Trophoblast cell (in vitro differentiated cells and primary cell): ENCODE data around the gene FABP3.

ENCODE experiments used
- DNase-seq, 2 donors: peaks; one replicate each; pipeline ENCODE4 v3.0.0-alpha.2; 2016
- H2AFZ ChIP-seq: 2 replicates; pipeline ENCODE4 v1.6.1; 2013; ENCODE audit warnings: low read length, moderate library complexity, mild to moderate bottlenecking; ENCODE audit not compliant: insufficient read depth, poor library complexity
- H2AK5ac ChIP-seq: 2 replicates; pipeline ENCODE4 v1.6.1; 2013; ENCODE audit warnings: mild to moderate bottlenecking, low read length
- H2BK120ac ChIP-seq: 2 replicates; pipeline ENCODE4 v1.6.1; 2013; ENCODE audit warnings: low read length, mild to moderate bottlenecking, moderate library complexity; ENCODE audit not compliant: insufficient read depth, poor library complexity
- H2BK12ac ChIP-seq: 2 replicates; pipeline ENCODE4 v1.6.1; 2013; ENCODE audit warnings: mild to moderate bottlenecking, low read length, moderate library complexity
- H2BK5ac ChIP-seq: 2 replicates; pipeline ENCODE4 v1.6.1; 2013; ENCODE audit warnings: low read length, low read depth, moderate library complexity, mild to moderate bottlenecking; ENCODE audit not compliant: poor library complexity
- H3K14ac ChIP-seq: 2 replicates; pipeline ENCODE4 v1.6.1; 2013; ENCODE audit warnings: mild to moderate bottlenecking, low read length
- H3K18ac ChIP-seq: 2 replicates; pipeline ENCODE4 v1.6.1; 2013; ENCODE audit warnings: mild to moderate bottlenecking, low read length
- H3K23ac ChIP-seq: 2 replicates; pipeline ENCODE4 v1.6.1; 2013; ENCODE audit warnings: low read length
- H3K27ac ChIP-seq: 2 replicates; pipeline ENCODE4 v1.5.1; 2013; ENCODE audit warnings: low read depth, mild to moderate bottlenecking, inconsistent platforms, low read length, moderate library complexity
- H3K27me3 ChIP-seq: 2 replicates; pipeline ENCODE4 v1.6.1; 2013; ENCODE audit warnings: inconsistent platforms, mild to moderate bottlenecking, low read length, moderate library complexity; ENCODE audit not compliant: insufficient read depth
- H3K36me3 ChIP-seq, 2 experiments: 1 replicate in 1 of 2; 2 replicates in 1 of 2; pipeline ENCODE4 v1.6.1; 2013; ENCODE audit warnings: low read length in 2 of 2, mild to moderate bottlenecking in 2 of 2, moderate library complexity in 1 of 2; ENCODE audit not compliant: insufficient read depth in 2 of 2, control insufficient read depth in 1 of 2
- H3K4ac ChIP-seq: 2 replicates; pipeline ENCODE4 v1.6.1; 2013; ENCODE audit warnings: low read depth, mild to moderate bottlenecking, low read length, moderate library complexity
- H3K4me1 ChIP-seq, 2 experiments: 1 replicate in 1 of 2; 2 replicates in 1 of 2; pipeline ENCODE4 v1.6.1; 2013; ENCODE audit warnings: low read length in 2 of 2, mild to moderate bottlenecking in 2 of 2, moderate library complexity in 1 of 2; ENCODE audit not compliant: insufficient read depth in 2 of 2, control insufficient read depth in 1 of 2
- H3K4me2 ChIP-seq: 2 replicates; pipeline ENCODE4 v1.6.1; 2013; ENCODE audit warnings: inconsistent platforms, mild to moderate bottlenecking, low read length, moderate library complexity
- H3K4me3 ChIP-seq: 2 replicates; pipeline ENCODE4 v1.5.1; 2013; ENCODE audit warnings: mild to moderate bottlenecking, low read depth, low read length, inconsistent platforms
- H3K79me1 ChIP-seq: one replicate; pipeline ENCODE4 v1.6.1; 2013; ENCODE audit warnings: low read length
- H3K79me2 ChIP-seq: 2 replicates; pipeline ENCODE4 v1.6.1; 2013; ENCODE audit warnings: low read length, mild to moderate bottlenecking; ENCODE audit not compliant: control insufficient read depth, insufficient read depth, poor library complexity
- H3K9ac ChIP-seq: 2 replicates; pipeline ENCODE4 v1.6.1; 2013; ENCODE audit warnings: mild to moderate bottlenecking, low read length
- H3K9me3 ChIP-seq: 2 replicates; pipeline ENCODE4 v1.6.1; 2013; ENCODE audit warnings: low read depth, mild to moderate bottlenecking, control low read depth, inconsistent platforms, low read length; ENCODE audit not compliant: insufficient read depth
- H4K12ac ChIP-seq: 2 replicates; pipeline ENCODE4 v1.6.1; 2013; ENCODE audit warnings: low read depth, mild to moderate bottlenecking, low read length, moderate library complexity
- H4K8ac ChIP-seq: 2 replicates; pipeline ENCODE4 v1.6.1; 2013; ENCODE audit warnings: low read depth, mild to moderate bottlenecking, low read length, moderate library complexity
- H4K91ac ChIP-seq: one replicate; pipeline ENCODE4 v1.6.1; 2013; ENCODE audit warnings: low read depth, mild to moderate bottlenecking, low read length, moderate library complexity
- WGBS: extraction: QIAGEN DNeasy Blood & Tissue Kit; methylation state at CpG from one replicate; pipeline ENCODE4 v1.1.7; 2013; ENCODE audit warnings: missing lambda C conversion rate; ENCODE audit not compliant: insufficient read length, insufficient coverage; ENCODE audit errors: extremely low coverage; 5-methylcytosine and 5-hydroxymethylcytosine counted together

The FABP3 gene

GRCh38 chr1:31409946-31410858 lies 37.3 kb upstream of the FABP3 start:
- Histone ChIP-seq H3K79me1 (peaks cover 12% of the 10 kb centered on the region), H2BK12ac (no peak overlapping the region), H3K27ac (no peak overlapping the region), H3K23ac (no peak overlapping the region), H4K12ac (no peak overlapping the region), H3K36me3 (no peaks in the 10 kb centered on the region), H3K4me3 (no peak overlapping the region), H2BK5ac (no peak overlapping the region), H2AK5ac (no peak overlapping the region), H3K9ac (no peak overlapping the region), H3K4me1 (peaks cover 8 to 12% of the 10 kb centered on the region in 2 experiments), H3K4ac (no peak overlapping the region), H2BK120ac (no peak overlapping the region), H3K14ac (no peak overlapping the region), H3K4me2 (no peak overlapping the region), H3K9me3 (no peaks in the 10 kb centered on the region), H3K18ac (no peak overlapping the region), H3K79me2 (peaks cover 14% of the 10 kb centered on the region), H2AFZ (no peak overlapping the region), H4K91ac (no peak overlapping the region), H3K27me3 (no peaks in the 10 kb centered on the region), H4K8ac (no peak overlapping the region)
- no peak for DNase-seq
- WGBS = no CpG with 5 or more reads among the region's 6 CpGs

GRCh38 chr1:31408788-31409318 lies 36.0 kb upstream of the FABP3 start:
- H2AFZ ChIP-seq = no peak overlapping the region
- no peaks in the 10 kb centered on the region for H3K36me3 ChIP-seq
- H2BK120ac ChIP-seq = no peak overlapping the region
- H4K12ac ChIP-seq = no peak overlapping the region
- H3K4me3 ChIP-seq = no peak overlapping the region
- H2AK5ac ChIP-seq = no peak overlapping the region
- no peak for DNase-seq
- peaks cover 8% of the 10 kb centered on the region for H3K79me2 ChIP-seq
- H3K4me2 ChIP-seq = no peak overlapping the region
- H3K79me1 ChIP-seq = peaks cover 8% of the 10 kb centered on the region
- H4K91ac ChIP-seq = no peak overlapping the region
- H4K8ac ChIP-seq = no peak overlapping the region
- no peak overlapping the region for H3K27ac ChIP-seq
- H3K9me3 ChIP-seq = no peaks in the 10 kb centered on the region
- no peak overlapping the region for H3K4ac ChIP-seq
- H3K23ac ChIP-seq = no peak overlapping the region
- H3K18ac ChIP-seq = no peak overlapping the region
- H2BK12ac ChIP-seq = no peak overlapping the region
- peaks cover 0 to 3% of the 10 kb centered on the region in 2 experiments for H3K4me1 ChIP-seq
- no CpG with 5 or more reads among the region's 5 CpGs for WGBS
- no peaks in the 10 kb centered on the region for H3K27me3 ChIP-seq
- no peak overlapping the region for H3K9ac ChIP-seq
- H3K14ac ChIP-seq = no peak overlapping the region
- no peak overlapping the region for H2BK5ac ChIP-seq

GRCh38 chr1:31407029-31407626 lies 34.3 kb upstream of the FABP3 start:
- no peaks in the 10 kb centered on the region for H3K79me2 ChIP-seq
- no peak overlapping the region for H3K23ac ChIP-seq
- no peak for DNase-seq
- no peak overlapping the region for H3K27ac ChIP-seq
- no CpG with 5 or more reads among the region's 18 CpGs for WGBS
- H3K36me3 ChIP-seq = no peaks in the 10 kb centered on the region
- no peak overlapping the region for H3K9ac ChIP-seq
- H2AFZ ChIP-seq = no peak overlapping the region
- H3K27me3 ChIP-seq = no peaks in the 10 kb centered on the region
- H2AK5ac ChIP-seq = no peak overlapping the region
- no peak overlapping the region for H4K8ac ChIP-seq
- no peak overlapping the region for H3K4me3 ChIP-seq
- no peak overlapping the region for H2BK12ac ChIP-seq
- H2BK120ac ChIP-seq = no peak overlapping the region
- H3K9me3 ChIP-seq = no peaks in the 10 kb centered on the region
- no peak overlapping the region for H4K12ac ChIP-seq
- H3K18ac ChIP-seq = no peak overlapping the region
- no peaks in the 10 kb centered on the region for H3K4me1 ChIP-seq
- no peak overlapping the region for H4K91ac ChIP-seq
- H3K4me2 ChIP-seq = no peak overlapping the region
- H3K14ac ChIP-seq = no peak overlapping the region
- H3K4ac ChIP-seq = no peak overlapping the region
- no peaks in the 10 kb centered on the region for H3K79me1 ChIP-seq
- no peak overlapping the region for H2BK5ac ChIP-seq

GRCh38 chr1:31405578-31406245 lies 32.8 kb upstream of the FABP3 start:
- Histone ChIP-seq H3K27me3 (no peaks in the 10 kb centered on the region), H3K27ac (no peak overlapping the region), H2BK120ac (no peak overlapping the region), H3K4me3 (no peak overlapping the region), H4K8ac (no peak overlapping the region), H3K4me2 (no peak overlapping the region), H2AFZ (no peak overlapping the region), H2AK5ac (no peak overlapping the region), H3K79me1 (no peaks in the 10 kb centered on the region), H4K91ac (no peak overlapping the region), H3K9me3 (no peaks in the 10 kb centered on the region), H3K18ac (no peak overlapping the region), H3K14ac (no peak overlapping the region), H4K12ac (no peak overlapping the region), H3K4me1 (no peaks in the 10 kb centered on the region), H3K9ac (no peak overlapping the region), H3K4ac (no peak overlapping the region), H2BK5ac (no peak overlapping the region), H2BK12ac (no peak overlapping the region), H3K79me2 (no peaks in the 10 kb centered on the region), H3K23ac (no peak overlapping the region), H3K36me3 (no peaks in the 10 kb centered on the region)
- WGBS = no CpG with 5 or more reads among the region's 6 CpGs
- no peak for DNase-seq
